Right hindlimb (tissue), 1 donor: ENCODE data around the gene PRTFDC1.
"Not testable (repeated sequence)": the region's sequence is repeated elsewhere in the genome, so short reads cannot be mapped to it uniquely, and the experiment has no call there.

Experiments used
- DNase-seq: peaks from one replicate; pipeline ENCODE4 v3.0.0-alpha.2; 2018

PRTFDC1 gene

DNA sequence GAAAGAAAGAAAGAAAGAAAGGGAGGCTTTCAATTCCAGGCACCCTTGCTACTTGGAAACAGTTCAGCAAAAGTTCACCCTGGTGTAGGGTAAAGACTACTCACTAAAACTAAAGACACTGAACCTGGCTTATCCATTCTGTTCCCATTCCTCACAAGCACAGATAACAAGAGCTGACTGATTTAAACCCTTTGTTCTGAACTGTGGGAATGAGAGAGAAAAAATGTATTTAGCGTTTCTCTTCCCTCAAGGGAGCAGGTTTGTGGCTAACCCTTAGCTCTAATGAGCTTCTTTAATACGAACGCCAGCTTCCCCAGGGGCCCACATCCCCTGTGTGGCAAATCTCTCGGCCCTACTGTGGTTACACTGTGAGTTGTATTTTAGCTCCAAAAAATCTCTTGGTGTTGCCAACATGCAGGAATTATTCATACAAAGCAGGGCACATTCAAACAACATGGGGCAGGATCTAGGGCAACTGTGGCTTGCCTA is 23.3 kb downstream of the PRTFDC1 start:
- DNase-seq, result no peak

DNA sequence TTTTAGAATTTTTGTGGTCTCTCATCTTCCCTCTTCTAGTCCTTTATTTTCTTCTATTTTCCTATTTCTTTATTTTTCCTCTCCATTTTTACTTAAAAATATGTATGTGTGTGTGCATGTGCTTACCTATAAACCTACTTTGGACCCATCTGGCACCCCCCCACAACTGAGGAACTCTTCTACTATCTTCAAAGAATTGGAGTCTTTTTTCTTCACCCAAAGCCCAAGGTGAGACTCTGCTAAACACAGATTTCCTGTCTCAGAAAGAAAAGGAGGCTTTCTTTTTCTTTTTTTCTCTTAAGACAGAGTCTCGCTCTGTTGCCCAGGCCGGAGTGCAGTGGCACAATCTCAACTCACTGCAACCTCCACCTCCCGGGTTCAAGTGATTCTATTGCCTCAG is 24.2 kb downstream of the PRTFDC1 start:
- DNase-seq, result no peak

DNA sequence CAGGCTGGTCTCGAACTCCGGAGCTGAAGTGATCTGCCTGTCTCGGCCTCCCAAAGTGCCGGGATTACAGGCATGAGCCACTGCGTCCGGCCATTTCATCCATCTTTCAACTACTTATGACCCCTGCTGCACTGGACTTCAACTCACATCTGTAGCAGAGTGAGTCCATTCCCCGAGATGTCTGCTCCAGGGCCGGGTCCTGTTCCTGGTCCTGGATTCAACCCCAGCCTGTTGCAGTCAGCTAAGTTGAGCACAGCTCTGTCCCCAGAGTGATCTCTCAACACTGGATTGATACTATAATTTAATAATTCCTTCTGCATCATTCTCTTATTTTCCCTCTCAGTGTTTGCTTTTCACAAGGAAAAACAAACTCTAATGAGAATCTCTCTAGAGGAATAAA is 25.8 kb downstream of the PRTFDC1 start:
- DNase-seq, result peak; percentile 59

DNA sequence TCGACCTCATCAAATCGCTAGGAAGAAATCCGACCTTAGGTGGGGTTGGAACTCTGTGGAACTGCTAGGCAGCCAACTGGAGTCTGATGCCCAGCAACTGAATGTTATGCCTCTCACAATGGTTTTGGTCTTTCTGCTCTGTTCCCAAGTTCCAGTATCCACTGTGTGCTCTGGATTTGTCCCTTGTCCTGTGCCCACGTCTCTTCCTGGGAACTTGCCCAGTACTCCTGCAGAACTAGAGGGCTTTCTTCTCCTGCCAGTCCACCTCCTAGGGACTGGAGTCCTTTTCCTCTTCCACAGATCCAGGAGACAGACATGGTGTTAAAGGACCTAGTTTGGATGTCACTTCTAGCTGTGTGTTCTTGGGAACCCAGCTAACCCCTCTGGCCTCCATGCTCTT is 26.6 kb downstream of the PRTFDC1 start:
- no peak for DNase-seq

DNA sequence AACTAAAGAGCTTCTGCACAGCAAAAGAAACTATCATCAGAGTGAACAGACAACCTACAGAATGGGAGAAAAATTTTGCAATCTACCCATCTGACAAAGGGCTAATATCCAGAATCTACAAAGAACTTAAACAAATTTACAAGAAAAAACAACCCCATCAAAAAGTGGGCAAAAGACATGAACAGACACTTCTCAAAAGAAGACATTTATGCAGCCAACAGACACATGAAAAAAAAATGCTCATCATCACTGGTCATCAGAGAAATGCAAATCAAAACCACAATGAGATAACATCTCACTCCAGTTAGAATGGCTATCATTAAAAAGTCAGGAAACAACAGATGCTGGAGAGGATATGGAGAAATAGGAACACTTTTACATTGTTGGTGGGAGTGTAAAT is 27.9 kb downstream of the PRTFDC1 start:
- not testable (repeated sequence) for DNase-seq

DNA sequence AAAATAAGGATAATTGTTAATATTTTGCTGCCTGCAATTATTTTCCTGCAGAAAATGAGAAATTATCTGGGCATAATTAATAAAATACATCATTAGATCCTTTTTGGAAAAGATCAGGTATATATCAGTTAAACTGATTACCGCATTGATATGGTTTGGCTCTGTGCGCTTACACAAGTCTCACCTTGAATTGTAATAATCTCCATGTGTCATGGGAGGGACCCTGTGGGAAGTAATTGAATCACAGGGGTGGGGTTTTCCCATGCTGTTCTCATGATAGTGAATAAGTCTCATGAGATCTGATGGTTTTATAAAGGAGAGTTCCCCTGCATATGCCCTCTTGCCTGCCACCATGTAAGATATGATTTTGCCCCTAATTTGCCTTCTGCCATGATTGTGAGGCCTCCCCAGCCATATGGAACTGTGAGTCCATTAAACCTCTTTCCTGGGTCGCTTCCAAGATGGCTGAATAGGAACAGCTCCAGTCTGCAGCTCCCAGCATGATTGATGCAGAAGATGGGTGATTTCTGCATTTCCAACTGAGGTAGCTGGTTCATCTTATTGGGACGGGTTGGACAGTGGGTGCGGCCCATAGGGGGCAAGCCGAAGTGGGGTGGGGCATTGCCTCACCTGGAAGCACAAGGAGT is 30.1 kb downstream of the PRTFDC1 start:
- DNase-seq, result not testable (repeated sequence)

- DNase-seq, result peak; percentile 35
These were observed 31.2 kb downstream of the PRTFDC1 start for GRCh38 chr10:24920907-24921881.

DNA sequence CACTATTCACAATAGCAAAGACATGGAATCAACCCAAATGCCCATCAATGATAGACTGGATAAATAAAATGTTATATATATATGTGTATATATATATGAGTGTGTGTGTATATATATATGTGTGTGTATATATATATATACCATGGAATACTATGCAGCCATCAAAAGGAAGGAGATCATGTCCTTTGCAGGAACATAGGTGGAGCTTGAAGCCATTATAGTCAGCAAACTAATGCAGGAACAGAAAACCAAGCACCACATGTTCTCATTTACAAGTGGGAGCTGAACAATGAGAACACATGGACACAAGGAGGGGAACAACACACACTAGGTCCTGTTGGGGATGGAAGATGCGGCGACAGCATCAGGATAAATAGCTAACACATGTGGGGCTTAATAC is 32.2 kb downstream of the PRTFDC1 start:
- not testable (repeated sequence) for DNase-seq

GRCh38 chr10:24919629-24920028 is 32.8 kb downstream of the PRTFDC1 start:
- DNase-seq, result not testable (repeated sequence)

- no peak for DNase-seq
These were observed 34.4 kb downstream of the PRTFDC1 start for GRCh38 chr10:24917979-24918378.

- DNase-seq, result no peak
These were observed 34.9 kb downstream of the PRTFDC1 start for GRCh38 chr10:24917493-24917892.

GRCh38 chr10:24916365-24916764 is 36.0 kb downstream of the PRTFDC1 start:
- DNase-seq, result no peak

DNA sequence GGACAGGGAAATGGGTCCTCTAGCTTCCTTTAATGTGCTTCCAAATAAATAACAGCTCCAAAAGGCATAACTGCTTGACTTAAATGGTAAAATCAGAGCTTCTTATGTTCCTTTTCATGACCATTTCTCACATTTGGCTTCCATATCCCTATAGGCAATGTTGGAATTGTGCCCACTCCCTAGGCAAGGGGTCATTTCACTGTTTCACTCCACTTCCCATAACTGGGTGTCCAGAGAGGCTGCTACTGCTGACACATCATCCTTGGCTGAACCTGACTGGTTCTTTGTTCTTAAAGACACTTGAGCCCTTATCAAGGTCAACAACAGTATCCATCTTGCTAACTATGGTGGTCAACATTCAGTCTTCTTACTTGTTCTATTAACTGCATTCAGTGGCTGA is 37.1 kb downstream of the PRTFDC1 start:
- peak; percentile 22 for DNase-seq

DNA sequence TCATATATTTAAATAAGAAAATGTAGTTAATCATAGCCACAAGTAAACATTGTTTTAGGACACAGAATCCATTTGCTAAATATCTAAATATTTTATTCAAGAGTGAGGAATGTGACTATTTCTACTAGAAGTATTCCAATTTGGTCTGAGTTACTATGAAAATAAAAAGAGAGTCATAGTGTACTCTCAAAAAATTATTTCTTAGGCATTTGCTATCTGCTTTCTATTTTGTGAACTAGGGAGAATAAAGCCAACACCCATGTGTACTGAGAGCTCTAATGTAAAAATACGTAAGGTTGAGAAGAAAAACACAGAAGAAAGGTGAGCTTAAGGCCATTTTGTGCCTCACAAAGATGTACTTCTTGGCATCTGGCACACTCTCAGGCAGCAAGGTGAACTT is 38.3 kb downstream of the PRTFDC1 start:
- DNase-seq, result no peak

DNA sequence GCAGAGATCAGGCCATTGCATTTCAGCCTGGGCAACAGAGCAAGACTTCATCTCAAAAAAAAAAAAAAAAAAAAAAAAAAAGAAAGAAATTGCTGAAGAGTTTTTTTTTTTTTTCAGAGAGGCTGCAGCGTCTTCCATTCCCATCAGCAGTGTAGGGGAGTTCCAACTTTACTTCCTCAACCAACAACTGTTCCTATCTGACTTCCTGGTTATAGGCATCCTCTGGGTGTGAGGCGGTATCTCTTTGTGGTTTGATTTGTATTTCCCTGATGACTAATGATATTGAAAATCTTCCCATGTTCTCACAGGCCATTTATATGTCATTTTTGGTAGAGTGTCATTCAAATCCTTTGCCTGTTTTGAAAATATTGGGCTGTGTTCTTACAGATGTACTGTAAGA is 40.2 kb downstream of the PRTFDC1 start:
- DNase-seq, result no peak

DNA sequence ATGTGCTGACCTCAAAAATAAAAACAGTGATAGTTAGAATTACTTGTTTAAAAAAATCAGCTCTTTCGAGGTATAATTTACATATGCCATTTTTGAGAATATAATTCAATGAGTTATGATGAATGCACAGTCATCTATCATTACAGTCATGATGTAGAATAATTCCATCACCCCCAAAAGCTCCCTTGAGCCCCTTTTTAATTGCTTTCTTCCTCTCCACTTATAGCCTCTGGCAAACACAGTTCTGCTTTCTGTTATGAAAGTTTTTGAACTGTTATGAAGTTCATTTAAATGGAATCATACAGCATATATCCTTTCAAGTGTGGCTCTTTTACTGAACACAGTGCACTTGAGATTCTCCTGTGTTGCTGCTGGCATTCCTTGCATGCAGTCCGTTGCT is 41.4 kb downstream of the PRTFDC1 start:
- no peak for DNase-seq

DNA sequence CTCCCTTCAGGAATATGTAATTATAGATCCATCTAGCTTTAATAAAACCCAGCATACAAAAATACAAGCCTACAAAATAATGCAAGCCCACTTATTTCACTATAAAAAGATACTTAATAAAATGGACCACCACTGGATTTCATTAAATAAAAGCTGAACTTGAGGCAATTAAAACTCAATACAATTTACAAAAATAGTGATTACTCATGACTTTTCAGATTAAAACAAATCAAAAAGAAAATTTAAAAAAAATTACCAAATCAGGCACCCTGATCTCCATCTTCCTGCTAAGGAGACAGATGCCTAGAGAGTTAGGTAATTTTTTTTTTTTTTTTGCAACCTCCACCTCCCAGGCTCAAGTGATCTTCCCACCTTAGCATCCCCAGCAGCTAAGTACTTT is 41.8 kb downstream of the PRTFDC1 start:
- DNase-seq, result no peak

DNA sequence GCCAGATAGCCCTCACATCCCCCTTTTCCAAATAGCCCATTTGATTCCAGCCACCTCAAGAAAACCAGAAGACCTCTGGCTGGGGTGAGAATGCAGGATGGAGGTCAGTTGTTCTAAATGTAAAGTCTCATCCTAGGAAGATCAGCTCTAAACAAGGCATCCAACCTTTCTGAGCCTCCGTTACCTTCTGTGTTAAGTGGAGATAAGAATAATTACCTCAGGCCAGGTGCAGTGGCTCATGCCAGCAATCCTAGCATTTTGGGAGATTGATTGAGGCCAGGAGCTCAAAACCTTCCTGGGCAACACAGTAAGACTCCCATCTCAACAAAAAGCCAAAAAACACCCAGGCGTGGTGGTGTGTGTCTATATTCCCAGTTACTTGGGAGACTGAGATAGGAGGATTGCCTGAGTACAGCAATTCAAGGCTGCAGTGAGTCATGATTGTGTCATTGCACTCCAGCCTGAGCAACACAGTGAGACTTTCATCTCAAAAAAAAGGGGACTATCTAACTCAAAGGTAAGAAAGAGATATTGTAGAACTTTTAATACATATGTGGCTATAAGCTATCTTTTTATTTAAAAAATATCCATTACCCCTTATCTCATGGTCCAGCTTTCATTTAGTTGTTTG is 43.5 kb downstream of the PRTFDC1 start:
- no peak for DNase-seq

DNA sequence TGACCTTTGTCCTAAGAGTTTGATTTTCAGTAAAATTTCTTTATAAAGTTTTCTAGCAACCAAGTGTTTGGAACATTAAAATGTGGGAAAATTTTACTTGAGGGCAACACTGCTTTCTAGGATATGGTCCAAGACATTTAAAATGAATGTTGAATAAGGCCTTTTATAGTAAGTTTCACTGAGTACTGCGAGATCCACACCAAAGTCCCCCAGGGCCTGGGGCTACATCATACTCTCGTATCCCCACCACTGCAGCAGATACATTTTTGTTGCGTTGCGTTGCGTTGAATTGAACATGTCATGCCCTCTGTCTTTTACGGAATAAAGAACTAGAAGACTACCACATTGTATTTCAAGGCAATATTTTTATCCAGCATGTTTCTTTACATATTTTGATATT is 44.5 kb downstream of the PRTFDC1 start:
- DNase-seq, result no peak

- DNase-seq, result no peak
These were observed 46.0 kb downstream of the PRTFDC1 start for GRCh38 chr10:24906372-24906771.

GRCh38 chr10:24904824-24905223 is 47.6 kb downstream of the PRTFDC1 start:
- no peak for DNase-seq

- no peak for DNase-seq
These were observed 50.0 kb downstream of the PRTFDC1 start for GRCh38 chr10:24902400-24902728.

DNA sequence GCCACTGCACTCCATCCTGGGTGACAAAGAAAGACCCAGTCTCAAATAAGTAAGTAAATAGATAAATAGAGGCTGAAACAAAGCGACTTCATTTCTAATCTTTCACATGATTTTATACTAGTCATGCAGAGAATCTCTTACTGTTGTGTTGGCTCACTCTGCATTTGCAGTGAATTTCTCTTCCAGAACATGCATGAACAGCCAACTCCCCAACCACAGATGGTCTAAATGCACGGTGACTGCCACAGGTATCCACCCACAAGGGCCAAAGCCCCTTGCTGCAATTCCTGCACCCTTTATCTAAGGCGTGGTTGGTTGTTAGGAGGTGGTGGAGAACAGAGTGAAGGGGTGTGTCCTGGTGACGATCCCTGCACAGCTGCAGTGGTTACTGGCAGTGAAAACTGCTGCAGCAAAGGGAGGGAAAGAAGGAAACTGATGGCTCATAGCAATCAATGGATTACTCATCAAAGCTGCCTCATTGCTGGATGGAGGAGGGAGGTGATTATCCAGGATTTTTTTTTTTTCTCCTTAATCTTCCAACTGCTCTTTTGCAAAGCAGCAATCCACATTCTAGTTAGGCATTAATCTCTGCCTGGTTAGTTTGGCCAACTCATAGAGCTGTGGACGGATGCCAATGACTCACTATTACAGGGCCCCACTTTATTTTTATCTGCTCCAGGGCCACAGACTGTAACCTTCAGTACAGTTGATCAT is 50.6 kb downstream of the PRTFDC1 start:
- DNase-seq, result peak; percentile 75
